Measurements from ENCODE around the gene ST8SIA6. TPM values are rescaled to one million over a fixed set of nuclear protein-coding genes. Genes with fewer than 3 reads are reported as not detected.
"Not testable (repeated sequence)": the region's sequence is repeated elsewhere in the genome, so short reads cannot be mapped to it uniquely, and the experiment has no call there.

ST8SIA6 gene
- polyA plus RNA-seq, 3 donors from 2014 or later, result 2.1 to 19.0 (median 16.4) TPM

- H3K4me3 Mint-ChIP-seq, result no peak overlapping the region
- no peaks in the 10 kb centered on the region for H3K9me3 Mint-ChIP-seq
- DNase-seq, result no peak
- H3K36me3 Mint-ChIP-seq, result peaks cover 5 to 13% (median 6%) of the 10 kb centered on the region in 3 donors
- peak overlapping the region in 3 of 6 donors; percentile 6 to 55 (median 11) for H3K27ac Mint-ChIP-seq
- peaks cover 31 to 33% of the 10 kb centered on the region in 2 donors for H3K4me1 Mint-ChIP-seq
- peaks cover 0 to 4% (median 2%) of the 10 kb centered on the region in 3 donors for H3K27me3 Mint-ChIP-seq (ENCODE audit: low read depth in 3 of 3)
Observed at GRCh38 chr10:17413876-17414275, 40.5 kb downstream of the ST8SIA6 start.

DNA sequence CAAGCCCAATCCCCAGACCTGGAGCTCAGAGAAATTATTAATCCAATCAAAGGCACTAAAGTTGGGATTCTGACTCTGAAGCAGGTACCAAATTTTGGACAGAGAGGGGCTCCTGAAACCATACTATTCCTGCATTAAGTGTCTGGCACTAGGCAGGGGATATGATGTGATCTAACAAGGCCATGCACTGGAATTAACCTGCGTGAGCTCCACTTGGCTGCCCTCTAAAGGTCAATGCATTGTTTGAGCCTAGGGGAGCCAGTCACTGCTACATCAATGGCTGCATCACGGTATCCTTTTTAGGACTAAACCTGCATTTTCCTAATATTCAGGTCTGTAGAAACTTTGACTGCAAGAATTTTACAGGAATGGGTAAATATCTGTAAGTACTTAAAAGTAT, 42.1 kb downstream of the ST8SIA6 start:
- Mint-ChIP-seq H3K4me3 (no peak overlapping the region), H3K36me3 (peaks cover 0 to 5% (median under 1%) of the 10 kb centered on the region in 3 donors), H3K4me1 (peaks cover 30 to 33% of the 10 kb centered on the region in 2 donors), H3K27me3 (ENCODE audit: low read depth in 3 of 3) (peaks cover 0 to 2% (median 1%) of the 10 kb centered on the region in 3 donors), H3K27ac (peak overlapping the region in 3 of 6 donors; percentile 2 to 66 (median 34)), H3K9me3 (no peaks in the 10 kb centered on the region)
- no peak for DNase-seq

DNA sequence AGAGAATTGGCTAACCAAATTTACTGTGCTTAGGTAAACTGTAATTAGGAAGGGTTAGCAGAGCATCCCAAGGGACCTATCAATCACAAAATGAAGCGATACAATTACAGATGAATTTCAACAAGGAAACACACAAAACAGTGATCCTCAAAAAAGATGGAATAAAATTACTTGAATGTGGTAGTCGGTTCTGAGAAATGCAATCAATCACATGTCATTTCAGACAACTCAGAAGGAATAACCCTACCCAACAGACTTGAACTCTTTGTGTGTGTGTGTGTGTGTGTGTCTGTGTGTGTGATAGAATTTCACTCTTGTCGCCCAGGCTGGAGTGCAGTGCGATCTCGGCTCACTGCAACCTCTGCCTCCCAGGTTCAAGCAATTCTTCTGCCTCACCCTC, 43.5 kb downstream of the ST8SIA6 start:
- H3K4me3 Mint-ChIP-seq, result no peak overlapping the region
- H3K27me3 Mint-ChIP-seq (ENCODE audit: low read depth in 3 of 3), result no peaks in the 10 kb centered on the region
- no peak overlapping the region for H3K27ac Mint-ChIP-seq
- no peaks in the 10 kb centered on the region for H3K9me3 Mint-ChIP-seq
- H3K36me3 Mint-ChIP-seq, result no peaks in the 10 kb centered on the region
- peaks cover 26 to 29% of the 10 kb centered on the region in 2 donors for H3K4me1 Mint-ChIP-seq
- no peak for DNase-seq

DNA sequence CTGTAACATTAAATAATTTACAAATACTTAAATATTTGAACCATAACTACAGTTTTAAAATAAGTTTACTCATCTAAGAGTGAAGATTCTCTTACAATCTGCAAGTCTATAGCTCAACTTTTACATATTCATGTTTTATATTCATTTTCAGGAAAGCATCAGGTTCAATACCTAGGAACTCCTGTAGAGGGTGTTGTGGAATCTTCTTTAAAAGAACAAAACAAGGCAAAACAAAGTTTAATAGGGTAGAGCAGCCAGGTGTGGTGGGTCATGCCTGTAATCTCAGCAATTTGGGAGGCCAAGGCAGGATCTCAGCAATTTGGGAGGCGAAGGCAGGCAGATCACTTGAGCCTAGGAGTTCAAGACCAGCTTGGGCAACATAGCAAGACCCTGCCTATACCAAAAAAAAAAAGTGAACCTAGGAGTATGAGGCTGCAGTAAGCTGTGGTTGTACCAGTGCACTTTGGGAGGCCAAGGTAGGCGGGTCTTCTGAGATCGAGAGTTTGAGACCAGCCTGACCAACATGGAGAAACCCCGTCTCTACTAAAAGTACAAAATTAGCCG, 45.1 kb downstream of the ST8SIA6 start:
- H3K4me3 Mint-ChIP-seq, result peak overlapping the region in 1 of 5 donors; percentile 1
- no peaks in the 10 kb centered on the region for H3K9me3 Mint-ChIP-seq
- H3K27ac Mint-ChIP-seq, result peak overlapping the region in 5 of 6 donors; percentile 29 to 81 (median 53)
- H3K4me1 Mint-ChIP-seq, result peaks cover 21 to 26% of the 10 kb centered on the region in 2 donors
- H3K36me3 Mint-ChIP-seq, result peaks cover 0 to 4% (median 0%) of the 10 kb centered on the region in 3 donors
- DNase-seq, result peak; percentile 25 to 46 (median 30)
- H3K27me3 Mint-ChIP-seq (ENCODE audit: low read depth in 3 of 3), result peaks cover 0 to 2% (median 0%) of the 10 kb centered on the region in 3 donors

DNA sequence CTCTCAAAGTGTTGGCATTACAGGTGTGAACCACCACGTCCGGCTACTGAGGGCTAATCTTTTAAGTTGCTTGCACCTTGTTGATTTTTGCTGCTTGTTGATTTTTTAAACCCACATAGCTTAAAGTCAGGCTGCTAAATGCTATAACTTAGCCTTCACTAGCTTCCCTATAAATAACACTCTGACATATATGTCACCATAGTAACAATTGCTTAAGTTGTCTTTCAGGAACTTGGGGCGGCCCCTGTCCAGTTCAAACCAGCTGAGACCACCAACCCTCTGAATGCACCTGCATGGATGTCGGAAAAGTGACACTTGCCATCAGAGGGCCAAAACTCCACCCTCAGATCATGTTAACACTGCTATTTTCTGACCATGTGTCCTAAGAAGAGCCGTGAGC, 47.3 kb downstream of the ST8SIA6 start:
- Mint-ChIP-seq H3K36me3 (peaks cover 3 to 8% (median 5%) of the 10 kb centered on the region in 3 donors), H3K4me1 (peaks cover 19 to 26% of the 10 kb centered on the region in 2 donors), H3K4me3 (no peak overlapping the region), H3K27ac (peak overlapping the region in 2 of 6 donors; percentile 16 to 72), H3K27me3 (ENCODE audit: low read depth in 3 of 3) (peaks cover 0 to 2% (median 0%) of the 10 kb centered on the region in 3 donors), H3K9me3 (no peaks in the 10 kb centered on the region)
- DNase-seq, result no peak

- Mint-ChIP-seq H3K27ac (peak overlapping the region in 2 of 6 donors; percentile 1 to 57), H3K27me3 (ENCODE audit: low read depth in 3 of 3) (peaks cover 0 to 2% (median 0%) of the 10 kb centered on the region in 3 donors), H3K36me3 (peaks cover 3 to 8% (median 5%) of the 10 kb centered on the region in 3 donors), H3K4me3 (no peak overlapping the region), H3K9me3 (no peaks in the 10 kb centered on the region), H3K4me1 (peaks cover 12 to 26% of the 10 kb centered on the region in 2 donors)
- no peak for DNase-seq
Observed at GRCh38 chr10:17406036-17406834, 48.2 kb downstream of the ST8SIA6 start.

DNA sequence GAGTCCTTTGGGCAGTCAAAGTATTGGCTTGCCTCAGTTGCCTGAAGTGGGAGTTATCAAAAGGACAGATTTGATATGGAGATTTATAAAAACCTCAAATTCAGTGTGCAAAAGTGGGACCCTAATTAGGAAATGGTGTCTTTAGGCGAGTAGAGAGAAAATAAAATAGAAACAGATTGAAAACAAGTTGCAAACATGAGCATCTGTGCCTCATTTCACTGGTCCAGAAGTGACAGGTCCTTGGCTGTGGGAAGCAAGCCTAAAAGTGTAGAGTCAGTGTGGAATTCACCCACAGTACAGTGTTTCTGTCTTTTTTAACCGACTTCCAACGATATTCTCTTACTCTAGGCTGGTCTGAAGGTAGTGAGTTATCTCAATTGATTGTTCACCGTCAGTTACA, 51.2 kb downstream of the ST8SIA6 start:
- no peak for DNase-seq
- Mint-ChIP-seq H3K4me3 (no peak overlapping the region), H3K27ac (no peak overlapping the region), H3K4me1 (peaks cover 3 to 9% of the 10 kb centered on the region in 2 donors), H3K9me3 (no peaks in the 10 kb centered on the region), H3K36me3 (peaks cover 3 to 8% (median 5%) of the 10 kb centered on the region in 3 donors), H3K27me3 (ENCODE audit: low read depth in 3 of 3) (peaks cover 0 to 2% (median 0%) of the 10 kb centered on the region in 3 donors)

DNA sequence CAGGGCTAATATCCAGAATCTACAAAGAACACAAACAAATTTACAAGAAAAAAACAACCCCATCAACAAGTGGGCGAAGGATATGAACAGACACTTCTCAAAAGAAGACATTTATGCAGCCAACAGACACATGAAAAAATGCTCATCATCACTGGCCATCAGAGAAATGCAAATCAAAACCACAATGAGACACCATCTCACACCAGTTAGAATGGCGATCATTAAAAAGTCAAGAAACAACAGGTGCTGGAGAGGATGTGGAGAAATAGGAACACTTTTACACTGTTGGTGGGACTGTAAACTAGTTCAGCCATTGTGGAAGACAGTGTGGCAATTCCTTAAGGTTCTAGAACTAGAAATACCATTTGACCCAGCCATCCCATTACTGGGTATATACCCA, 52.4 kb downstream of the ST8SIA6 start:
- not testable (repeated sequence) for H3K27me3 Mint-ChIP-seq (ENCODE audit: low read depth in 3 of 3); H3K27ac Mint-ChIP-seq; H3K36me3 Mint-ChIP-seq; DNase-seq; H3K4me3 Mint-ChIP-seq; H3K9me3 Mint-ChIP-seq; H3K4me1 Mint-ChIP-seq

DNA sequence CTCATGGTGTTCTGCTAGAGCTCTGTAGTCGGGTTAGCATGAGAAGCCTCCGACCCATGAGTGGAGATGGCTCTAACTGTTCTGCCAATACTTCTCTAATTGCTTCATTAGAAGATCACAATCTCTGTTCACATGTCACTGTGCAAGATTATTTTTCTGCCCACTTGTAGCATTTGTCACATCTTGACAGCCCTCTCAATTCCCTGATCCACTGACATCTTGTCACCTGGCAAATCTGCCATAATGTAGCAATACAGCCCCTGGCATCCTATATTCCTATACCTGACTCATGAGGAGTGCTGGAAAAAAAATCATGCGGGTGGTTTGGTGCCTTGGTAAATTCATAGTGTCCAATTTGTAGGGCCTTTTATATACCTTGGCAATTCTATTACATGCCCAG, 58.4 kb downstream of the ST8SIA6 start:
- H3K27ac Mint-ChIP-seq, result peak overlapping the region in 2 of 6 donors; percentile 24 to 32
- no peaks in the 10 kb centered on the region for H3K9me3 Mint-ChIP-seq
- H3K27me3 Mint-ChIP-seq (ENCODE audit: low read depth in 3 of 3), result peaks cover 0 to 1% (median 0%) of the 10 kb centered on the region in 3 donors
- H3K4me1 Mint-ChIP-seq, result peaks cover 17 to 21% of the 10 kb centered on the region in 2 donors
- DNase-seq, result no peak
- peaks cover 0 to 16% (median 14%) of the 10 kb centered on the region in 3 donors for H3K36me3 Mint-ChIP-seq
- H3K4me3 Mint-ChIP-seq, result no peak overlapping the region

GRCh38 chr10:17394854-17395253, 59.5 kb downstream of the ST8SIA6 start:
- Mint-ChIP-seq H3K9me3 (no peaks in the 10 kb centered on the region), H3K4me3 (peak overlapping the region in 2 of 5 donors; percentile 51 to 56), H3K36me3 (peaks cover 0 to 16% (median 14%) of the 10 kb centered on the region in 3 donors), H3K27me3 (ENCODE audit: low read depth in 3 of 3) (peaks cover 0 to 1% (median 0%) of the 10 kb centered on the region in 3 donors), H3K4me1 (peaks cover 17 to 21% of the 10 kb centered on the region in 2 donors), H3K27ac (peak overlapping the region in 5 of 6 donors; percentile 1 to 73 (median 56))
- peak in 1 of 3 donors; percentile 0 for DNase-seq

- Mint-ChIP-seq H3K36me3 (peaks cover 22 to 35% (median 28%) of the 10 kb centered on the region in 3 donors), H3K27ac (no peak overlapping the region), H3K4me3 (no peak overlapping the region), H3K27me3 (ENCODE audit: low read depth in 3 of 3) (peaks cover 1 to 3% (median 2%) of the 10 kb centered on the region in 3 donors), H3K9me3 (no peaks in the 10 kb centered on the region), H3K4me1 (no peaks in the 10 kb centered on the region)
- DNase-seq, result no peak
Observed at GRCh38 chr10:17387861-17388503, 66.4 kb downstream of the ST8SIA6 start.

- peak overlapping the region in 1 of 6 donors; percentile 45 for H3K27ac Mint-ChIP-seq
Observed at GRCh38 chr10:17386616-17387075, 67.7 kb downstream of the ST8SIA6 start.

DNA sequence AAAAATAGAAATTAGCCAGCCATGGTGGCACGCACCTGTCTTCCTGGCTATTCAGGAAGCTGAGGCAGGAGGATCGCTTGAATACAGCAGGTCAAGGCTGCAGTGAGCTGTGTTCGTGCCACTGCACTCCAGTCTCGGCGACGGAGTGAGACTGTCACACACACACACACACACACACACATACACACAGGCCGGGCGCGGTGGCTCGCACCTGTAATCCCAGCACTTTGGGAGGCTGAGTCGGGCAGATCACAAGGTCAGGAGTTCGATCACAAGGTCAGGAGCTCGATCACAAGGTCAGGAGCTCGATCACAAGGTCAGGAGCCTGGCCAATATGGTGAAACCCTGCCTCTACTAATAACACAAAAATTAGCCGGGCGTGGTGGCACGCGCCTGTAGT, 68.4 kb downstream of the ST8SIA6 start:
- no peak for DNase-seq
- Mint-ChIP-seq H3K27me3 (ENCODE audit: low read depth in 3 of 3) (peaks cover 0 to 3% (median 2%) of the 10 kb centered on the region in 3 donors), H3K9me3 (no peaks in the 10 kb centered on the region), H3K27ac (no peak overlapping the region), H3K4me3 (no peak overlapping the region), H3K36me3 (peaks cover 16 to 23% (median 22%) of the 10 kb centered on the region in 3 donors), H3K4me1 (no peaks in the 10 kb centered on the region)

More at GRCh38 chr10:17386616-17387075, 67.7 kb downstream of the ST8SIA6 start:
- no peak overlapping the region for H3K4me3 Mint-ChIP-seq
- H3K9me3 Mint-ChIP-seq, result no peaks in the 10 kb centered on the region
- H3K36me3 Mint-ChIP-seq, result peaks cover 18 to 25% (median 22%) of the 10 kb centered on the region in 3 donors
- H3K27me3 Mint-ChIP-seq (ENCODE audit: low read depth in 3 of 3), result peaks cover 0 to 3% (median 2%) of the 10 kb centered on the region in 3 donors
- no peak for DNase-seq
- H3K4me1 Mint-ChIP-seq, result no peaks in the 10 kb centered on the region

All from immature natural killer cell (primary cell).